Loucy (cell line): ENCODE data around the gene ABCC6.
A peak's percentile ranks its signal among the peaks of the same experiment; 100 is the strongest.
"Not testable (repeated sequence)": the region's sequence is repeated elsewhere in the genome, so short reads cannot be mapped to it uniquely, and the experiment has no call there.

Source experiments
- H2AFZ ChIP-seq: fragments of 200-600 bp; sonication (generic); 2 replicates; pipeline ENCODE4 v1.6.0; 2016; ENCODE audit warnings: antibody characterized with exemption, mild to moderate bottlenecking, low read length, moderate library complexity
- H3F3A ChIP-seq: fragments of 200-600 bp; 2 replicates; pipeline ENCODE4 v1.6.0; 2016; ENCODE audit warnings: antibody characterized with exemption, low read depth, mild to moderate bottlenecking
- H3K27me3 ChIP-seq: fragments of 200-600 bp; sonication (generic); 2 replicates; pipeline ENCODE4 v1.6.1; 2014; ENCODE audit warnings: low read length, mild to moderate bottlenecking; ENCODE audit not compliant: insufficient read depth, poor library complexity, severe bottlenecking
- H3K36me3 ChIP-seq: fragments of 200-600 bp; sonication (generic); 2 replicates; pipeline ENCODE4 v1.6.1; 2016; ENCODE audit warnings: low read length; ENCODE audit not compliant: insufficient read depth
- H3K4me1 ChIP-seq: fragments of 200-600 bp; sonication (generic); 2 replicates; pipeline ENCODE4 v1.5.1; 2014; ENCODE audit warnings: low read length, mild to moderate bottlenecking; ENCODE audit not compliant: insufficient read depth, poor library complexity, severe bottlenecking
- H3K4me2 ChIP-seq: fragments of 200-600 bp; sonication (generic); 2 replicates; pipeline ENCODE4 v1.6.0; 2014; ENCODE audit warnings: antibody characterized with exemption, low read length, low read depth, mild to moderate bottlenecking; ENCODE audit not compliant: poor library complexity, severe bottlenecking
- H3K4me3 ChIP-seq: fragments of 200-600 bp; sonication (generic); 2 replicates; pipeline ENCODE4 v1.5.1; 2014; ENCODE audit warnings: low read length, mild to moderate bottlenecking, mixed read lengths; ENCODE audit not compliant: poor library complexity, severe bottlenecking
- H3K79me2 ChIP-seq: fragments of 200-600 bp; sonication (generic); 2 replicates; pipeline ENCODE4 v1.6.1; 2014; ENCODE audit warnings: low read length; ENCODE audit not compliant: insufficient read depth
- H3K9ac ChIP-seq: fragments of 200-600 bp; sonication (generic); 2 replicates; pipeline ENCODE4 v1.6.0; 2014; ENCODE audit warnings: mild to moderate bottlenecking, low read depth, low read length, moderate library complexity; ENCODE audit not compliant: poor library complexity, severe bottlenecking
- H3K9me2 ChIP-seq: fragments of 200-600 bp; sonication (generic); replicated peaks from 2 replicates; pipeline ENCODE4 v1.6.1; 2016; ENCODE audit warnings: low read depth, low read length, mixed read lengths
- H3K9me3 ChIP-seq: fragments of 200-600 bp; sonication (generic); 2 replicates; pipeline ENCODE4 v1.6.1; 2014; ENCODE audit warnings: mild to moderate bottlenecking, antibody characterized with exemption, low read length, low read depth; ENCODE audit not compliant: insufficient read depth
- H4K20me1 ChIP-seq: fragments of 200-600 bp; sonication (generic); 2 replicates; pipeline ENCODE4 v1.6.0; 2014; ENCODE audit warnings: antibody characterized with exemption, low read length, mild to moderate bottlenecking; ENCODE audit not compliant: insufficient read depth, poor library complexity, severe bottlenecking
- CTCF ChIP-seq: fragments of 200-600 bp; sonication (generic); conservative IDR thresholded peaks from 2 replicates; pipeline ENCODE4 v1.5.1; 2014; ENCODE audit warnings: mild to moderate bottlenecking, antibody characterized with exemption, low read length

The ABCC6 gene

GRCh38 chr16:16207097-16207786, 16.1 kb downstream of the ABCC6 start:
- not testable (repeated sequence) for H3K9me3 ChIP-seq, H3K27me3 ChIP-seq, H3F3A ChIP-seq, H3K4me1 ChIP-seq, H3K9ac ChIP-seq, H2AFZ ChIP-seq, H3K36me3 ChIP-seq, H3K79me2 ChIP-seq, H3K4me3 ChIP-seq, H3K9me2 ChIP-seq, H4K20me1 ChIP-seq, H3K4me2 ChIP-seq

- H3K4me1 ChIP-seq, H3F3A ChIP-seq, H3K79me2 ChIP-seq, H3K27me3 ChIP-seq, H3K9me3 ChIP-seq, H3K9ac ChIP-seq, H3K9me2 ChIP-seq, H4K20me1 ChIP-seq, H3K4me2 ChIP-seq, H3K4me3 ChIP-seq, H3K36me3 ChIP-seq, H2AFZ ChIP-seq: not testable (repeated sequence)
Measured at GRCh38 chr16:16205864-16206263, 17.4 kb downstream of the ABCC6 start.

GRCh38 chr16:16204552-16204951, 18.7 kb downstream of the ABCC6 start:
- H3K4me3 ChIP-seq, H3K36me3 ChIP-seq, H3K27me3 ChIP-seq, H3K9ac ChIP-seq, H3K4me2 ChIP-seq, H3K79me2 ChIP-seq, H3F3A ChIP-seq, H3K9me3 ChIP-seq, H4K20me1 ChIP-seq, H3K4me1 ChIP-seq, H2AFZ ChIP-seq, H3K9me2 ChIP-seq: not testable (repeated sequence)

GRCh38 chr16:16203494-16203893, 19.8 kb downstream of the ABCC6 start:
- H3F3A ChIP-seq, H3K4me2 ChIP-seq, H3K27me3 ChIP-seq, H4K20me1 ChIP-seq, H3K36me3 ChIP-seq, H2AFZ ChIP-seq, H3K9me3 ChIP-seq, H3K4me1 ChIP-seq, H3K9me2 ChIP-seq, H3K4me3 ChIP-seq, H3K9ac ChIP-seq, H3K79me2 ChIP-seq: not testable (repeated sequence)

- H3F3A ChIP-seq, H3K9me2 ChIP-seq, H3K79me2 ChIP-seq, H3K4me3 ChIP-seq, H3K36me3 ChIP-seq, H3K27me3 ChIP-seq, H3K4me2 ChIP-seq, H4K20me1 ChIP-seq, H3K4me1 ChIP-seq, H3K9me3 ChIP-seq, H3K9ac ChIP-seq: not testable (repeated sequence)
- peak; percentile 52 for TF ChIP-seq CTCF
- 0 out of 2 replicates have a peak overlapping the region, but pooled peaks have one; percentile 60 for H2AFZ ChIP-seq
Measured at GRCh38 chr16:16202400-16203143, 20.7 kb downstream of the ABCC6 start.

- H3K9me3 ChIP-seq, H3K4me2 ChIP-seq, H4K20me1 ChIP-seq, H3K27me3 ChIP-seq, H2AFZ ChIP-seq, H3K79me2 ChIP-seq, H3F3A ChIP-seq, H3K4me1 ChIP-seq, H3K9ac ChIP-seq, H3K36me3 ChIP-seq, H3K9me2 ChIP-seq, H3K4me3 ChIP-seq: not testable (repeated sequence)
Measured at GRCh38 chr16:16201880-16202279, 21.4 kb downstream of the ABCC6 start.

- H3K36me3 ChIP-seq, H3K4me2 ChIP-seq, H3K9me2 ChIP-seq, H4K20me1 ChIP-seq, H3F3A ChIP-seq, H3K27me3 ChIP-seq, H2AFZ ChIP-seq, H3K79me2 ChIP-seq, H3K9me3 ChIP-seq, H3K4me3 ChIP-seq, H3K9ac ChIP-seq: not testable (repeated sequence)
- H3K4me1 ChIP-seq, result peaks cover 16% of the 10 kb centered on the region
Measured at GRCh38 chr16:16200391-16200790, 22.9 kb downstream of the ABCC6 start.
